Transverse colon (tissue), 4 donors: Measurements from ENCODE around the gene BSG. TPM values are rescaled to one million over a fixed set of nuclear protein-coding genes. Genes with fewer than 3 reads are reported as not detected.

ENCODE experiments used
- DNase-seq: peaks from one replicate; pipeline ENCODE4 v3.0.0-alpha.2; 2019
- H3K27ac ChIP-seq, 4 donors: fragments of 200-600 bp; sonication (generic); 2 replicates each; pipeline ENCODE4 v1.5.1; 2016 to 2018; ENCODE audit warnings: inconsistent platforms in 4 of 4
- H3K27me3 ChIP-seq: fragments of 200-600 bp; sonication (generic); 2 replicates; pipeline ENCODE4 v1.5.1; 2017; ENCODE audit warnings: inconsistent platforms
- H3K36me3 ChIP-seq, 4 donors: fragments of 200-600 bp; sonication (generic); 2 replicates each; pipeline ENCODE4 v1.5.1; 2017 to 2019; ENCODE audit warnings: inconsistent platforms in 4 of 4
- H3K4me1 ChIP-seq, 4 donors: fragments of 200-600 bp; sonication (generic); 2 replicates each; pipeline ENCODE4 v1.5.1; 2017 to 2020; ENCODE audit warnings: inconsistent platforms in 4 of 4
- H3K4me3 ChIP-seq, 4 donors: fragments of 200-600 bp; sonication (generic); 1 replicate in 1 of 4; 2 replicates in 3 of 4; pipeline versions ENCODE4 v1.5.1 to v1.6.1; 2017 to 2019; ENCODE audit warnings: inconsistent platforms in 4 of 4
- H3K9me3 ChIP-seq, 2 donors: fragments of 200-600 bp; sonication (generic); 2 replicates each; pipeline ENCODE4 v1.5.1; 2017 to 2019; ENCODE audit warnings: inconsistent platforms in 2 of 2
- CTCF ChIP-seq, 5 experiments: fragments of 200-600 bp in 3 of 5; fragments of 450-650 bp in 2 of 5; sonication (generic) in 3 of 5; IDR thresholded peaks; 1 replicate in 2 of 5; 2 replicates in 3 of 5; pipeline ENCODE4 v1.5.1; 2016 to 2017; ENCODE audit warnings: antibody characterized with exemption in 5 of 5, inconsistent platforms in 3 of 5, mild to moderate bottlenecking in 2 of 5, moderate library complexity in 1 of 5
- EP300 ChIP-seq: sonication (generic); formaldehyde crosslinking; IDR thresholded peaks from one replicate; pipeline ENCODE4 v1.6.1; 2017; ENCODE audit warnings: antibody characterized with exemption, low read depth
- POLR2A ChIP-seq: fragments of 450-650 bp; IDR thresholded peaks from one replicate; pipeline ENCODE4 v1.6.1; 2016; ENCODE audit warnings: antibody characterized with exemption, mild to moderate bottlenecking, moderate library complexity
- POLR2AphosphoS5 ChIP-seq, 3 donors: sonication (generic); formaldehyde crosslinking; IDR thresholded peaks; one replicate each; pipeline ENCODE4 v1.6.1; 2016; ENCODE audit warnings: antibody characterized with exemption in 3 of 3
- WGBS, 2 donors: methylation state at CpG; one replicate each; pipeline ENCODE4 v1.1.5; 2018; ENCODE audit warnings: low coverage in 1 of 2; 5-methylcytosine and 5-hydroxymethylcytosine counted together
- in situ Hi-C, 4 donors: fragments of 200-750 bp; cut with MboI; loops; one replicate each; pipeline versions ENCODE4 v1.15.0 to v1.15.1; 2017; ENCODE audit warnings: low sequenced_read_pairs in 3 of 4, low pct_ligation_motif_present in 1 of 4, low pct_unique_long_range_greater_than_20kb in 1 of 4
- intact Hi-C: fragments of 100-400 bp; cut with DNase I; formaldehyde crosslinking; loops from one replicate; pipeline ENCODE4 v1.15.1; 2023; ENCODE audit warnings: low total_unique reads
- total RNA-seq, 4 donors: library from RNA; depleted of rRNA; stranded (reverse); fragments of >200 nt; gene quantifications; one replicate each; pipeline ENCODE4 v1.1.0, GENCODE V29; 2016

BSG gene
- total RNA-seq, 4 donors from 2014 or later: 909 to 2,228 (median 1,224) TPM

GRCh38 chr19:534088-534487, 38.3 kb upstream of the BSG start:
- Histone ChIP-seq H3K9me3 (no peaks in the 10 kb centered on the region), H3K27ac (peak overlapping the region; percentile 99), H3K4me3 (peak overlapping the region in 1 of 4 donors; percentile 94), H3K27me3 (no peaks in the 10 kb centered on the region), H3K4me1 (peaks cover 14 to 32% (median 28%) of the 10 kb centered on the region in 4 donors), H3K36me3 (peaks cover 0 to 19% (median 4%) of the 10 kb centered on the region in 4 donors)
- 80 to 86% methylated on average over 1 to 11 of the region's 14 CpGs for WGBS, 2 donors
- peak; percentile 14 for DNase-seq
- intact Hi-C loops: loop anchor here (5.0 kb wide), 1 partner anchor 38 kb away; the partner anchor contains the start of gene BSG
- in situ Hi-C loops: no loop called here
- TF ChIP-seq POLR2A: no peak
- TF ChIP-seq CTCF (IDR thresholded peaks at IDR 0.05): no peak

GRCh38 chr19:535017-535835, 37.2 kb upstream of the BSG start:
- peak overlapping the region in 2 of 4 donors; percentile 7 to 24 for H3K27ac ChIP-seq
- intact Hi-C loops: no loop called here

GRCh38 chr19:536031-536880, 36.1 kb upstream of the BSG start:
- peak; percentile 8 for DNase-seq
- intact Hi-C loops: no loop called here
- WGBS, 2 donors: 85 to 95% methylated on average over 14 to 49 of the region's 55 CpGs

More at GRCh38 chr19:535017-535835, 37.2 kb upstream of the BSG start:
- peak; percentile 16 for DNase-seq
- H3K4me3 ChIP-seq: no peak overlapping the region
- in situ Hi-C loops: no loop called here
- 58% methylated on average over 14 of the region's 16 CpGs; no CpG with 5 or more reads in 1 of the 2 donors for WGBS, 2 donors
- no peak for TF ChIP-seq CTCF (IDR thresholded peaks at IDR 0.05)
- no peak for TF ChIP-seq POLR2A
- no peak for TF ChIP-seq POLR2AphosphoS5 (IDR thresholded peaks at IDR 0.05)
- no peak for TF ChIP-seq EP300
- peaks cover 14 to 32% (median 28%) of the 10 kb centered on the region in 4 donors for H3K4me1 ChIP-seq
- no peaks in the 10 kb centered on the region for H3K27me3 ChIP-seq
- H3K36me3 ChIP-seq: peaks cover 0 to 25% (median 4%) of the 10 kb centered on the region in 4 donors
- no peaks in the 10 kb centered on the region for H3K9me3 ChIP-seq

More at GRCh38 chr19:536031-536880, 36.1 kb upstream of the BSG start:
- Histone ChIP-seq H3K9me3 (no peaks in the 10 kb centered on the region), H3K4me1 (peaks cover 14 to 27% (median 23%) of the 10 kb centered on the region in 4 donors), H3K27ac (no peak overlapping the region), H3K4me3 (no peak overlapping the region), H3K27me3 (no peaks in the 10 kb centered on the region), H3K36me3 (peaks cover 0 to 25% (median 4%) of the 10 kb centered on the region in 4 donors)
- TF ChIP-seq POLR2AphosphoS5 (IDR thresholded peaks at IDR 0.05) (no peak), CTCF (IDR thresholded peaks at IDR 0.05) (no peak), POLR2A (no peak)
- in situ Hi-C loops: no loop called here
